CD4-positive, alpha-beta T cell treated with Interleukin-2 at 100 ng/mL for 4 hours (primary cell): ENCODE data around the gene DUSP14.
"Not testable (repeated sequence)": the region's sequence is repeated elsewhere in the genome, so short reads cannot be mapped to it uniquely, and the experiment has no call there.

Experiments used
- DNase-seq: peaks from one replicate; pipeline ENCODE4 v3.0.0-alpha.2; 2020; ENCODE audit warnings: low spot score

DUSP14 gene, protein sequence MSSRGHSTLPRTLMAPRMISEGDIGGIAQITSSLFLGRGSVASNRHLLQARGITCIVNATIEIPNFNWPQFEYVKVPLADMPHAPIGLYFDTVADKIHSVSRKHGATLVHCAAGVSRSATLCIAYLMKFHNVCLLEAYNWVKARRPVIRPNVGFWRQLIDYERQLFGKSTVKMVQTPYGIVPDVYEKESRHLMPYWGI

DNA sequence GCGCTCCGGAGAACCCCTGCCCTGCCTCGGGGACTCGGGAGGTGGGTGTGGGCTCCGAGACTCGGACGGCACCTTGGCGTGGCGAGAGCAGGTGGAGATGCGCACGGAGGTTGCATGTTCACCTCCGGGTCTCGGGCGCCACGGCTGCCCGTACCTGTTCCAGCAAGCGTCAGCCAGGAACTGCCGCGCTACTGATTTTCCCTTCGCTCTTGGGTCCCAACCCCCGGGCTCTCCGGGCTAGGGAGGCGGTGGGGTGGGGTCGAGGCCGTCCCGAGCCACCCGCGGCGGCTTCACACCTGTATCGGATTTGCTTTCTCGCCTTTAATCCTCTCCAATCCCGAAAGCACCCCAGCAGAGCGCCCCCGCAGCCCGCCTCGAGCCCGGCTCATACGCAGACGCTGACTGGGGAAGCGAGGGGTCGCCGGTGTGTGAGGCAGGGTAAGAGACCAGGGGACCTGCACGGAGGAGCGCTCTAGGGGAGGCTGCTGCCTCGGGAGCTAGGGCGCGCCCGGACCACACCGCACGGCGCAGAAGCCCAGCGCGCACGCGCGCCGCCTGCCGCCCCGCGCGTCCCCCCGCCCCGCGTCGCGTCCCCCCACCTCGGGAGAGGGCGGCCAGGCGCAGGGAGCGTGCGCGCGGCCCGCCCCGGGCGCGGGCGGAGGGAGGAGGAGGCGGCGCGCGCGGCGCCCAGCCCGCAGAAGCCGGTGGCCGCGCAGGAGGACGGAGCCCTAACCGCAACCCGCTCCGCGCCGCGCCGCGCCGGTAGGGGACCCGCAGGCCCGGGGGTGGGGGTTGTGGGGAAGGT, at the start of gene DUSP14:
DUSP14 (plus strand) TSS at position 695 of the 805 bp plus-strand sequence. CDS start 22,382 bp downstream, outside the sequence.
- DNase-seq, result peak; percentile 86

DNA sequence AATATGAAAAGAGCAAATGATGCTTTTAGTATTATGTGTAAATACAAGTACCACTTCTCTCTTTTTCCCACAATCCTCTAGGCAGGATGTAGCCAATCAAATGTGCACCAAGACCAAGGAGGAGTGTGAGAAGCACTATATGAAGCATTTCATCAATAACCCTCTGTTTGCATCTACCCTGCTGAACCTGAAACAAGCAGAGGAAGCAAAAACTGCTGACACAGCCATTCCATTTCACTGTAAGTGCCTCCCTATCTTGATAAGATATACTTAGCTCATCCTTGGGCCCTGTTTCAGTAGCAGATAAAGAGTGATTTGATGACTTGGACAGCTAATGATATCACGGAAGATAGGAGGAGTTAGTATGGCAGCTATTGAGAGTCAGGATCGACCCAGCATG, 49.3 kb upstream of the DUSP14 start:
- no peak for DNase-seq

DNA sequence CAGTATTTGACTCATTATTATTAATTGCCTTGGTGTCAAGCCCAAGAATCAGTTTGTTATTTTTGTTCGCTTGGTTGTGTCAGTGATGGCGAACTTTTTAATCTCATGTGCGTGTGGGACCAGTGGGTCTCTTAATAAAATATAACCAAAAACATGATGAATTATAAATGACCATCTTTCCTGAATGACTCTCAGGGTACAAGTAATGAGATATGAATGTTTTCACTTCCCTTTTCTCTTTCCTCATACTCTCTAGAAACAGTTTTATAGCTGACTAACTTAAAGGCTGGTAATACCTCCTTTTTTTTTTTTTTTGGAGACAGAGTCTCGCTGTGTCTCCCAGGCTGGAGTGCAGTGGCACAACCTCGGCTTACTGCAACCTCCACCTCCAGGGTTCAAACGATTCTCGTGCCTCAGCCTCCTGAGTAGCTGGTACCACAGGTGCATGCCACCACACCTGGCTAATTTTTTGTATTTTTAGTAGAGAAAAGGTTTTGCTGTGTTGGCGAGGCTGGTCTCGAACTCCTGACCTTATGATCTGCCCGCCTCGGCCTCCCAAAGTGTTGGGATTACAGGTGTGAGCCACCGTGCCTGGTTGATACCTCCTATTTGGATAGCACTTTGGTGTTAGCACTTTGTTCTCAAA, 48.2 kb upstream of the DUSP14 start:
- not testable (repeated sequence) for DNase-seq

DNA sequence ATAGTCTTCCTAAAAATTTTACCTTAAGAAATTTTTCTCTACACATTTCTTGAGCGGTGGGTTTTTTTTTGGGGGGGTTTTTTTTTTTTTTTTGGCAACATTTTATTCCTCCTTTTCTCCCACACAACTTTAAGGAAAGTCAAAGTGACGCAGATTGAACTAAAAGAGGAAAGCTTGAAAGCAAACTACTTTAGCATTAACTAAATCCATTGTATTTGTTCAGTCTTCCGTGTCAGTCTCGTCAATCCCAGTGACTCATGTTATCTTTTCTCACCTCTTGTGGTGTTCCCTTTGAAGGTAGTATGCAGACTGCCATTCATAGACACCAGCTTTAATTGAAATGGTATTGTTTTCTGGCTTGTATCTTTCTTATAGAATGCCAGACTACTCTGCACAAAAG, 43.7 kb upstream of the DUSP14 start:
- DNase-seq, result no peak

DNA sequence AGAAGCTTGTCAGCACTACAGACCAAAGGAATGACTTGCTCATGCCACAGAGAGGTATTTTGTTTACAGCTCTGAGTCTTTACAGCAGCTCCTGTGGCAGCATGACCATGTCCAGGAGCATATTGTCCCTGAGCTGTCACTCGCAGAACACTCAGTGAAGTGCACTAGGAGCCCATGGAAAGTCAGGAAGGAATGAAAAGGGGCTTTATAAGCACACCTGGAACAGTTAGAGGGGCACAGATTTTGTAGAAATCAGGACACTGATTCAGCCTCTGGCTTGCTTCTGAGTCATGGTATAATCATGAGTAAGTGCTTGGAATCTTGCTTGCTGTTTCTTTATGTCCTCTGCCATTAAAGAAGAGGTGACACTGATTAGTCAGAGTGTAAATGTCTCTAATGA, 42.0 kb upstream of the DUSP14 start:
- DNase-seq, result no peak

DNA sequence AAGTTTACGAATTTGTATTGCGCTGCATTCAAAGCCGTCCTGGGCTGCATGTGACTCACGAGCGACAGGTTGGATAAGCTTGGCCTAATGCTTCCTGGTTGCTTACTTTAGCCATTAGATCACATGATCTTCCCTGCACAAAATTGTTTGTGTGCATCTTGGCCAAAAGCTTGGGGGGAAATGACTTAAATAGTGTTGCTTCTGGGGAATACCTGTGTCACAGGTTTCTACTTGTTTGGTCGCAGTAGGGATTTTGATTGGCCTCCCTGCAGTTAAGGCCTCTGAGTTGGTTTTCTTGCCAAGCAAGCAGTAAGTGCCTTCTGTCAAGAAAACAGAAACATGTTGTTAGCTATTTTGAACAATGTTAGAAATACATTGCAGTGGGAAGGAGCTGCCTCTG, 39.6 kb upstream of the DUSP14 start:
- no peak for DNase-seq

DNA sequence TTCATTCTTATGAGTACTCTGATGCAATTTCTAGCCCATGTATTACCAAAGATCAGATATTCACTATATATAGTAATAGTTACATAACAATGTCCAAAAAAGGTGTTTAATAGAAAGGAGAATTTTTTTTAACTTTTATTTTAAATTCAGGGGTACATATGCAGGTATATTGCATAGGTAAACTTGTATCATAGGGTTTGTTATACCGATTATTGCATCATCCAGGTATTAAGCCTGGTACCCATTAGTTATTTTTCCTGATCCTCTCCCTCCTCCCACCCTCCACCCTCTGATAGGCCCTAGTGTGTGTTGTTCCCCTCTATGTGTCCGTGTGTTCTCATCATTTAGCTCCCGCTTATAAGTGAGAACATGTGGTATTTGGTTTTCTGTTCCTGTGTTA, 31.9 kb upstream of the DUSP14 start:
- DNase-seq, result not testable (repeated sequence)

DNA sequence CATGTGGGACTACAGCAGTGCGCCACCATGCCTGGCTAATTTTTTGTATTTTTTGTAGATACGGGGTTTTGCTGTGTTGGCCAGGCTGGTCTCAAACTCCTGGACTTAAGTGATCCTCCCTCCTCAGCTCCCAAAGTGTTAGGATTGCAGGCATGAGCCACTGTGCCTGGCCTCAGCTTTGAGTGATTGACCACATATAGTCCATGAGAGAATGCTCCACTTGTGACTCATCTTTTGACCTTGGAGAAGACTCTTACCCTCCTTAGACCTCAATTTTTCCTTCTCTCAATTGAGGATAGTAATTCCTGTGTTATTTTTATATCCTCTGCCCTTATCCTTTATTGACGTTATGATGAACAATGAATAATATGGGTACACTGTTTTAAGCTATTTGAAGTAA, 30.9 kb upstream of the DUSP14 start:
- no peak for DNase-seq

DNA sequence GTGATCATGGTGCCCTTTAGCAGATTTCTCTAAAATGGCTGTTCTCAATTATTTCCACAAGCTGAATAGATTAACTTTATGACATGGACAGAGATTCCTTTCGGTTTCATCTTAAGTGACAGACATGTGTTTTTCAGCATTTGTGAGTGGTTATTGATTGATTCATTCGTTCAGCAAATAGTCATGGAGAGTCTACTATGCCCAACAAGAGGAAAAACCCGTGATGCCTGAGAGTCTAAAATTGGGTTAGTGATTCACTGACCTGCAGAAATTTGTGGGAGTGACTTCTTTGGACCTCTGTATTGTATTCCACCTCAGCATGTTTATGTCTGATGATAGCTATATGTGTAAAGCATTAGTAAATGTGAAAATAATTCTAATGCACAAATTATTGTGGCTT, 28.0 kb upstream of the DUSP14 start:
- DNase-seq, result no peak

DNA sequence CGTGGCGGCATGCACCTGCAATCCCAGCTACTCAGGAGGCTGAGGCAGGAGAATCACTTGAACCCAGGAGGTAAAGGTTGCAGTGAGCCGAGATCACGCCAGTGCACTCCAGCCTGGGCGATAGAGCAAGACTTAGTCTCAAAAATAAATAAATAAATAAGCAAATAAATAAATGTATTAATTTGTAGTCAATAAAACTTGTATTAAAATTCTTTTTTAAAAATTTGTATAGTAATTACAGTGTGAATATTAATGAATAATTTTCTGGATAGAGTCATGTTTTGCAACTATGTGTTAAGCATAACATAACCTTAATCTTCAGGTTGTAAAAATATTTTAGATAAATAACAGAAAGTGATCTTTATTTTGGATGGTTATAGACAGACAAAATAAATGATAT, 27.2 kb upstream of the DUSP14 start:
- DNase-seq, result no peak

DNA sequence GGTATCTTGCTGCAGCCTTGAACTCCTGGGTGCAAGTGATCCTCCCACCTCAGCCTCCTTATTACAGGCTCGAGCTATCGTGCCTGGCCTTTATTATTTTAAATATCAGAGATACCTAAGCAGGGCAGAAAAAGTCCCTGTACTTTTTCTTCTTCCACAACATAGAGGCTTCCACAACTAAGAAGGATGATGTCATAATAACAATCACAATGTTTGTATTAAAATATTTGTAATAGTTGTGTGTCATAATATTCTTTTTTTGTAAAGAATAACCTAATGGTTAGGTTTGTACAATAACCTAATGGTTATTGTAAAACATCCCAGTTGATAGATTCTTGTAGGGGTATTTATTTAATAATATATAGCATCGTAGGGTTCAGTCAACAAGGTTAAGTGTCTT, 26.7 kb upstream of the DUSP14 start:
- DNase-seq, result no peak

DNA sequence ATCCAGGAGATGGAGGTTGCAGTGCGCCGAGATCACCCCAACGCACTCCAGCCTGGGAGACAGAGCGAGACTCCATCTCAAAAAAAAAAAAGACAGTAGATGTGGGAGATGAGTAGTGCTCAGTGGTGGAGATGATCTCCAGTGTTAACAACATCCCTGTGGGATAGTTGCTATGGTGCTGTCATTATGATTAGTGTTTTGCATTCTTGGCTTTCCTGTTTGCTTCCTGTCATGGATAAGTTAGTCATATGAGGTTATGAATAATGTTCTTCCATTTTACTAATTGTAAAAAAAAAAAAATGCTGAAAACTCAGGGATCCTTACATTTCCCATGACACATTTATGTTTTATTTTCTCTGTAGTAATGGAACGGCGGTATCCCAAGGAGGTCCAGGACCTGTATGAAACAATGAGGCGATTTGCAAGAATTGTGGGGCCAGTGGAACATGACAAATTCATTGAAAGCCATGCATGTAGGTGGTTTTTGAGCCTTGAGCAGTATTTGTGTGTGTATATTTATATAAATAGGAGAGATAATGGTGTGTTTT, 24.5 kb upstream of the DUSP14 start:
- DNase-seq, result no peak

DNA sequence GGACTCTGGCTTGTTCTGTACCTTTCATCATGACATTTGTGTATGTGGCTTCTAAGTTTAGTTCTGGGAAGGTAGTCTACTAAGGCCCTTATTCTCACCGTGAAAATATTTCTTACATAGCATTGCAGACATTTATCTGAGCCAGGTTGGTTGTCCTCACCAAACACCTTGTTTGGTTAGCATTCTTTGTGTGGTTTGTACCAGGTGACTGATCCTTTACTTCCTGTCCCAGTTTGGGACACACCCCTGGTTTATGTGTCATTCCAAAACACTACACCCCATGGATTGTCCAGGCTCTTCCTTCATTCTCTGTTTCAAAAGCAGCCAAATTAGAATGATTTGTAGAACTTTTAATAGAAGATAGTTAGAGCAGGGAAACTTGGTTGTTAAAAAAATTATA, 23.2 kb upstream of the DUSP14 start:
- DNase-seq, result no peak

DNA sequence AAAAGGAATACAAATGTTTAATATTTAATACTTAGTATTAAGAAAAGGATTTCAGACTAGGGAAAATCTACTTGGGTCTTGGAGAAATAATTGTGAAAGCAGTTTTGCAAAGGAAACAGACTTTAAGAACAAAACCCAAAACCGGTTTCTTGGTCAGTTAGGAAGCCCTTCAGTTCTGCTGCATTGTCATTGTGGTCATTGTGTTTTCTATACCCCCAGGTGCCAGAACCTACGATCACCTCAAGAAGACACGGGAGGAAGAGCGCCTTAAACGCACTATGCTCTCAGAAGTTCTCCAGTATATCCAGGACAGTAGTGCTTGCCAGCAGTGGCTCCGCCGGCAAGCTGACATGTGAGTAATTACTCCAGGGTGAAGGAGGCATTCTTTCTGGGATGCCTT, 19.5 kb upstream of the DUSP14 start:
- DNase-seq, result no peak

DNA sequence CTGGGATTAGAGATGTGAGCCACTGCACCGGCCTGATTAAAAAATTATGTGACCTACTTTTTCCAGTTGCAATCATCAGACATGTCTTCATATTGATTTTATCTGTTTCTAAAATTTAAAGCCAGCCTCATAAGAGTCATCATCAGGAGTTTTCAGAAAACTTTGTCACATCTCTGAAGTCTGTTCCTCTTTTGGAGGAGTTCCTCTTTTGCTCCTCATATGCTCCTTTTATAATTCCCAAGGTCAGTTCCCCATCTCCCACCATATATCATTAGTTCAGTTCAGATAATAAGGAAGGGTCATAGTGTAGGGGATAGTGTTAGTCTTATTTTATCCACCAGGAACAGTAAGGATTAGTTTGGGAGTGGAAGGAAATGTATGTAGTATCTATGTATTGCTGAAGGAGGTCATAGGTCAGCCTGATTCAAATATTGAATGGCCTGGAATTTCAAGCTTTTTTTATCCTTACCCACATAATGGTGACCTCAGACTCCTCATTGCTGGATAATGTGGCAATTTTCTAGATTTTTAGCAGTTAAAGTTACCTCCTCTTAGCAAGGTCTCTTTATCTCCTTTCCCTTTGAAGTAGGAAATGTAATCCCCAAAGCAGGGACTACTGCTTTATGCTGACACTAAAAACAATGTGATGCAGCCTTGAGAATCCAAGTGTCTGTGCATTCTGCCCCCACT, 13.8 kb upstream of the DUSP14 start:
- no peak for DNase-seq

DNA sequence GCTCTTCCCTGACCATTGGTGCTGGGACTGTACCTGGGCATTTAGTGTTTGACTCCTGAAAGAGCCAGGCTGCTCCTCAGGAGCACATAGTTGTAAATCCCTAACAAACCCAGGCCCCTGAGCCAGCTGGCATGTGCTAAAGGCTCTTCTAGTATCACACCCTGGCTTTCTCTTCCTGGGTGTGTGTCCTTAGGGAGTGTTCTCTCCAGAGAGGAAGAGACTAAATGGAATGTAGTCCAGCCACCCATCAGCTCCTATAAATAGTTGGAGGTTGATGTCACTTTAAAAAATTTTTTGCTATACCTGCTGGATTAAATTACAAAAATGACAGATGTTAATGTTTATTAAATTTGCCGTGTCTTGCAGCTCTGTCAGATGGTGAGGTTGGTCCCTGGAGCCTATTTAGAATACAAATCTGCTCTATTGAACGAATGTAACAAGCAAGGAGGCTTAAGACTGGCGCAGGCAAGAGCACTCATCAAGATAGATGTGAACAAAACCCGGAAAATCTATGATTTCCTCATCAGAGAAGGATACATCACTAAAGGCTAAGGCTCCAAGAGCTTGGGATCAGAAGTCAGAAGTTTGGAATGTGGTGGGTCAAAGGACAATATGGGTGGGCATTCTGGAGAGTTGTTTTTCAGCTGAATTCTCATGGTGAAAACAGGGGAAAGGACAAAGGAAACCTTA, 13.1 kb upstream of the DUSP14 start:
- no peak for DNase-seq

DNA sequence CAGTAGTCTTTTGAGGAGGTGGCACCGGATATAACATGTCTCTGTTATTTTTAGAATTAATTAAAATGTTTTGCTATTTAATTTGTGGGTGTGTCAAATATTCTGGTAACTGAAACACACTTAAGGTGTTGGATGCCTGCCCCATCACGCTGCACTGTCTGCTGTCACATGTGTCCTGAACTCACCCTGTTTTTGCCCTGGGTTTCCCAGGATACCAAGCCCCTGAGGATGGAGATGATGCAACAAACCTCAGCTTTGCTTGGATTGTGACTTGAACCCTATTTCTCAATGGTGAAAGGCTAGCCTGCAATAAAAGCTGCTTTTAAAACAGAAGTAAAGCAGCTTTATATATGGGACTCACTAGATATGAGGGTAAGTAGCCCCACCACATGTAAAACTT, 11.5 kb upstream of the DUSP14 start:
- DNase-seq, result no peak

DNA sequence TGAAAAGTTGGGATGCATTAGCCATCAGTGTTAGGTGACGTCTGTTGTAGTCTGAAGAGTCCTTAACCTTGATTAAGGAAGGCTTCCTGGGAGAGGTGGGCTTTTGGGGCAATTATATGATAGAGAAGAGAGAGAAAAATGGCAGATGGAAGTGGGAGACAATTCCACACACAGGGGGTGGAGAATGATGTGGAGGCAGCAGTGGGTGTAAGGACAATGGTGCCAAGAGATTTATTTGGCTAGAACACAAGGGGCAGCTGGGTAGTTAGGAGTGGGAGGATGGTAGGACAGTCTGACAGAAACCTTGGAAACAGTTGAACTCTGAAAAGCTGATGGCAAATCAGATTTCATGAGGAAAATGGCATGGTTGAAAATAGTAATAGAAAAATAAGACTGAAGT, 10.7 kb upstream of the DUSP14 start:
- DNase-seq, result no peak

DNA sequence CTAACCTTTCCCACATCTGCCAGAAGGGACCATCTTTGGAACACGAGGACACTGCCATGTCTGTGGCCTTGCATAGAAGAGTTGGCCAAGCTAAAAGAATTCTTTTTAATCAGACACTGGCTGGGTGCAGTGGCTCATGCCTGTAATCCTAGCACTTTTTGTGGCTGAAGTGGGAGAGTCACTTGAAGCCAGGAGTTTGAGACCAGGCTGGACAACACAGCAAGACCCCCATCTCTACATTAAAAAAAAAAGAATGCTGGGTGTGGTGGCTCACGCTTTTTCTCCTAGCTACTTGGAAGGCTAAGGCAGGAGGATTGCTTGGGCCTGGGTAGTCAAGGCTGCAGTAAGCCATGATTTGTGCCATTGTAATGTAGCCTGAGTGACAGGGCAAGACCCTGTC, 9.3 kb upstream of the DUSP14 start:
- DNase-seq, result no peak

DNA sequence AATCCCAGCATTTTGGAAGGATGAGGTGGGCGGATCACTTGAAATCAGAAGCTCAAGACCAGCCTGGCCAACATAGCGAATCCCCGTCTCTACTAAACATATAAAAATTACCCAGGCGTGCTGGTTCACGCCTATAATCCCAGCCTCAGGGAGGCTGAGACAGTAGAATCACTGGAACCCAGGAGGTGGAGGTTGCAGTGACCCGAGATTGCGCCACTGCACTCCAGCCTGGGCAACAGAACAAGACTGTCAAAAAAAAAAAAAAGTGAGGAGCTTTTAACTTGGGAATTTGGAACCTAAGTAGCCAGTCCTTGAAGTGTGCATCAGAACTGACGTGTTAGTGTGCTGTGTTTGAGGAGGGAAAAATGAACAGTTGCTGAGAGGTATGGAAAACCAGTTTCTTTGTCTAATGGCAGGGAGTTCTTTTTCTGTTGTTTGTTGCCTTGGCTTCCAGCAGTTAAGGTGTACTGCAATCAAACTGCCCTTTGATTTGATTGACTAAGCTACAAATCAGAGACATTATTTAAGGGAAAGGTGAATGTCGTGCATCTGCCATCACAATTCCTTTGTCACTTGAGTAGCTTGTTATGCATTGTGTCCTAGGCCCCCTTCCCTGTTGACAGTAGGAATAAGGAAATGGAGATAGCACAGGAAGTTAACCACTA, 8.6 kb upstream of the DUSP14 start:
- DNase-seq, result no peak

DNA sequence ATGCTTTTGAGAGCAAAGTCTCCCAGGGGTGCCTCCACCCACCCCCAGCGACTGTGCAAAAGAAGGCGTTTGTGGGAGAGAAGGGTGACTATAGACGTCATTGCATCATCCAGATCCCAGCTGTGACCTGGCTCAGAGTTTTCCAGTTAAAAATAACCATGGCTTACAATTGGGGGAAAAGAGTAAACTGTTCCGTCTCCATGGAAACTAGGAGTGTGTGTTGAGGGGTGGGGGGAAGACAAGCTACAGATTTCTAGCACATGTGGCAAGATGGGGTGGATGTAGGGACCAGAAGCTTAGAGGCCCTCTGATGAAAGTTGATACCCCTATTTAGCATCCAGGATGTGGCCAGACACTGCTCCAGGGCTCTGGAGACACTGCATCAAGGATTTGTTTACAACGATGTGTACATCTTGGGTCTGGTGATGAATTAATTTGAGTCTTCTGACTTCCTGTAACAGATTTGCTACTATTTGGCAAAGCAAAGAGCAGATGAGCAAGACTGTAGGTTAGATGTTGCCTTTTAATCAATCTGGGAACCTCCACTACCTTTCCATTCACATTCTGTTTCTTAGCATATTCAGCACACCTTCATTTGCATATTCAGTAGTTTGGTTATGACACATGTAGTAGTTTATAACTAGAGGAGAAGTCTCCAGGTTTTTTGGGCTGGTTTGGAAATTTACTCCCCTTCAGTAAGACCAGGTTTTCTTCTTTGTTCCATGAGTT, 6.2 kb upstream of the DUSP14 start:
- no peak for DNase-seq
